ENCODE data around the gene DUSP7.

Gene DUSP7, protein sequence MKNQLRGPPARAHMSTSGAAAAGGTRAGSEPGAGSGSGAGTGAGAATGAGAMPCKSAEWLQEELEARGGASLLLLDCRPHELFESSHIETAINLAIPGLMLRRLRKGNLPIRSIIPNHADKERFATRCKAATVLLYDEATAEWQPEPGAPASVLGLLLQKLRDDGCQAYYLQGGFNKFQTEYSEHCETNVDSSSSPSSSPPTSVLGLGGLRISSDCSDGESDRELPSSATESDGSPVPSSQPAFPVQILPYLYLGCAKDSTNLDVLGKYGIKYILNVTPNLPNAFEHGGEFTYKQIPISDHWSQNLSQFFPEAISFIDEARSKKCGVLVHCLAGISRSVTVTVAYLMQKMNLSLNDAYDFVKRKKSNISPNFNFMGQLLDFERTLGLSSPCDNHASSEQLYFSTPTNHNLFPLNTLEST

DNA sequence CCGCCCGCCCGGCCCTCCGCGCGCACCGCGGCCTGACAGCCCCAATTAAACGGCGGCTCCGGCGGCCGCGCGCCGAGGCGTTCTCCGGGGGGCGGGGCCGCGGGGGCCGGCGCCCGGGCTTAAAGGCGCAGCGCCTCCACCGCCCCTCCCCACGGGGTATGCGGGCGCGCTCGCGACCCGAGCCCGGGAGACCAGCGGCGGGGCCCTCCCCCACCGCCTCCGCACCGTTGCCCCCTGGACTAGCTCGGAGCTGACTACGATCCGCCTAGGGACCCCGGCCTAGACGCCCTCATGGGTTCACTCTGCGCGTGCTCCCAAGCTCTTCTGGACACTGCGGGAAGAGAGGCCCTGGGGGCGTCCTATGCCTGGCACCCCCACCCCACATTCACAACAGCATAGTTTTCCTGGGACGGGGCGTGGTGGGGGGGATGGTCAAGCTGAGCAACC, at the start of gene DUSP7:
DUSP7 (minus strand) TSS at position 51 of the 447 bp plus-strand sequence. CDS start 205 bp downstream, outside the sequence.
- no peak for DNase-seq

DNA sequence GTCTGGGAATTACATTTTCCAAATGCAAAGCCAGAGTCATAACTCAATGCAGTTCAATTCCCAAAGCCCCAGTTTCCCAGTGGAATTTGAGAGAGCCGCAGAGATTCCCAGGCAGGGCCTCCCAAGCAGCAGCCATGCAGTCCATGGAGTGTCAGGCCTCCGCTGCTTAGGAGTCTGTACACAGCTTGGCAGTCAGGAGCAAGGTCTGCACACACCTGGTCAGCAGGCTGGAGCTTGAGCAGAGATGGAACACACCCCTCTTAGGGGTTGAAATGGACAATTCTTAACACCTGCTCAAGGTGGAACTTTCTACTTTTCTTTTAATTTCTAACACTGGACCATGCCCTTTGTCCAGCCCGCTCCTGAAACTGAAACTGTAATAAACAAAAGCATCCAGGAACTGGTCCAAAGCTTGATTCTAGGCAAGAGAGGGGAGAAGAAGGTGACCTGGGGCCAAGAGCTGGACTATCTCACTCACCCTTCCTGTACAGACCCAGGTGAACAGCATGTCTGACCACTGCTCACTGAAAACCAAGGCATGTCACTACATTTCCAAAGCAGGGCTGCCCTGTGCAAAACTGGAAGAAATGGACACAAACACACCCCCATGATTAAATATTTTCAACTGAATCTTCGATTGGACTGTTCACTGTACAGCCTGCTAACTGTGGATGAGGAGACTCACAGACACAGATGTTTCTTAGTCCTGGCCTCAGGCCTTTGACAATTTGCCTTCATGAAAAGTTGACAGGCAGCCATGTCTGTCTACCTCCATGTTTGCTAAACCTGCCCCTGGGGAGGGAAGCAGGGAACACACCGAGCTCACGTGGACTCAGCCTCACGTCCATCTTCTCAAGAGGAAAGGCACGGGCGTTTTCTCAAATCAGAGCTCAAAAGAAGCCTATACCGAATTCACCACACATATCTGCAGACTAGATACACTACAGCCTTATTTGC, 48.6 kb upstream of the DUSP7 start:
- DNase-seq: no peak

DNA sequence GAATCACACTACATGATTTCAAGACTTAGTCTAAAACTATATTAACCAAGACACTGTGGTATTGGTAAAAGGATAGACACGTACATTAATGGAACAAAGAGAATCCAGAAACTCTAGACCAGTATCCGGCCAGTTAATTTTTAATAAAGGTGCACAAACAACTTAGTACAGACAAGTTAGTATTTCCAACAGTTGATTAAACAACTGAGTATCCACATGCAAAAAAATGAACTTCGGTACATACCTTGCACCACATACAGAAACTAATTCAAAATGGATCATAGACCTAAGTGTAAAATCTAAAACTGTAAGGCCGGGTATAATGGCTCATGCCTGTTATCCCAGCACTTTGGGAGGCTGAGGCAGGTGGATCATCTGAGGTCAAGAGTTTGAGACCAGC, 46.6 kb upstream of the DUSP7 start:
- DNase-seq: no peak

DNA sequence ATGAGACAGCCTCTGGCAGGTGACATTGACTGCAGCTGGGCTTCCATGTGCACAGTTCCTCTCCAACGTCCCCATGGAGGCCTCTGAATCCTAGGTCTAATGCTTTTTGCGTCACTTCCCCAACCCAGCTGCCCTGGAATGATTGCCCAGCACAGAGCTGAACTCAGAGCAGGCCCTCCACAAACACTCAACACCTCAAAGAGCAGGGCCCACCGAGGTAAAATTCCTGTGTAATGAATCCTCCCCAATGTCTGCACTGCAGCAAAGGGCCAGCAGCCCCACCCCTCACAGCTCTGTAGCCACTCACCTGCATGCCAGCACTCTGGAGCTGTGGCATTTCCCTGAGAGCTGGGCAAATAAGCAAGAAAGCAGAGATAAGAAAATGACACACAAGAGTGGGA, 42.6 kb upstream of the DUSP7 start:
- no peak for DNase-seq

DNA sequence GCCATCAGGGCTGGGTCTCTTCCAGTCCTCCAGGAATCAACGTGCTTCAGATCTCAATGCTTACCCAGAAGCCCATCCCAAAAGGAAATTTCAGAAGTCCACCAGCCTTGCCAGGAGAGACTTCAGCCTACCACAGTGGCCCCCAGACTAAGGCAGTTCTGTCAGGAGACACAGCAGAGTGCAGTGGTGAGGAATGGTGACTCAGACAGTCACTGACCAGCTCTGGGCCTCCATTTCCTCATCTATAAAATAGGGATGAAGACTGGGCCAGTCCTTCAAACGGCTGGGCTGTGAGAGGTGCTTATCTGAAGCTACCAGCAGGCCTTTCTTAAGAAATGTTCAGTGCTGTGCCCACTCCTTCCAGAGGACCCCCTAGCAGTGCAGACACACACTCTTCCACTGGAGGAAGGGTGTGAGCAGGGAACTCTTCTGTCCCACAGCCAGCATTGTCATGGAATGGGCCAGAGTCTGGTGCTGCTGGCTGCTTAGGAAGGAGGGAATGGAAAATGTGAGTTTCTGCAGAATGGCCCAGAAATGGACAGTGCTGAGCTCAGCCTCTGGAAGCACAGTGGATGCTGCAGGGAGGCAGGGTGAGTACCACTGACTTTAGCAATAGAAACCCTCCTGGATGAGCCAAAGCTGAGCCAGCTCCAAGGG, 41.6 kb upstream of the DUSP7 start:
- no peak for DNase-seq

DNA sequence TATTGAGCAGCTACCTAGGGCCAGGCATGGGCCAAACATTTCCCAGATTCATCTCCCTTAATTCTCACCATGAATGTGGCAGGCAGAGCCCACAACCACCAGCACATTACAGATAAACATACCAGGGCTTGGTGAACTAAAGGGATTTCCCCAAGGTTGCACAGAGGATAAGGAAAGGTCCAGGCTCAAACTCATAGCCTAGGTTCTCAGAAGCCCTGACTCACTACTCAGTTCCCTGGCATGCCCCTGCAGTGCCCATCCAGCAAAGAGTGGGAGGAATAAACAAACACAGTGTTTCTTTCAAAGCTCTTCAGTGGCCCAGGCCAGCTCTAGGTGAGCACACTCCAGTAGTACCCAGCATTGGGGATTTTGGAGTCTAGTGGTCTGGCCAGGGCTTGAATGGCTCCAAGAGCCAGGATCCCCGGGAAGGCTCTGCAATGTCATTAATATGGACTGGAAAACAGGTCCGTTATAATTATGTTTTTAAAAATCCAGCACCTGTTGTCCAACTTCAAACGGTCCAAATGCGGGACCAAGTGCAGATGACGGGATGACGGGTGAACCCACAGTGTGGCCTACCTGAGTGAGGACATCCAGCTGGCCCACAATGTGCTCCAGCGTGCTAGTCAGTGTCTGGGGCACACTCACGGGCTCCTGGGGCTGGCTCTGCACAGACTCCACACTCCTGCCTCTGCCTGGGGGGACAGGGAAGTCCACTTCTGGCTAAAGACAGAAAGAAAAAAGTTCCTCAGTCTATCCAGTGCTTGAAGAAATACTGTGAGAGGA, 39.8 kb upstream of the DUSP7 start:
- DNase-seq: no peak

DNA sequence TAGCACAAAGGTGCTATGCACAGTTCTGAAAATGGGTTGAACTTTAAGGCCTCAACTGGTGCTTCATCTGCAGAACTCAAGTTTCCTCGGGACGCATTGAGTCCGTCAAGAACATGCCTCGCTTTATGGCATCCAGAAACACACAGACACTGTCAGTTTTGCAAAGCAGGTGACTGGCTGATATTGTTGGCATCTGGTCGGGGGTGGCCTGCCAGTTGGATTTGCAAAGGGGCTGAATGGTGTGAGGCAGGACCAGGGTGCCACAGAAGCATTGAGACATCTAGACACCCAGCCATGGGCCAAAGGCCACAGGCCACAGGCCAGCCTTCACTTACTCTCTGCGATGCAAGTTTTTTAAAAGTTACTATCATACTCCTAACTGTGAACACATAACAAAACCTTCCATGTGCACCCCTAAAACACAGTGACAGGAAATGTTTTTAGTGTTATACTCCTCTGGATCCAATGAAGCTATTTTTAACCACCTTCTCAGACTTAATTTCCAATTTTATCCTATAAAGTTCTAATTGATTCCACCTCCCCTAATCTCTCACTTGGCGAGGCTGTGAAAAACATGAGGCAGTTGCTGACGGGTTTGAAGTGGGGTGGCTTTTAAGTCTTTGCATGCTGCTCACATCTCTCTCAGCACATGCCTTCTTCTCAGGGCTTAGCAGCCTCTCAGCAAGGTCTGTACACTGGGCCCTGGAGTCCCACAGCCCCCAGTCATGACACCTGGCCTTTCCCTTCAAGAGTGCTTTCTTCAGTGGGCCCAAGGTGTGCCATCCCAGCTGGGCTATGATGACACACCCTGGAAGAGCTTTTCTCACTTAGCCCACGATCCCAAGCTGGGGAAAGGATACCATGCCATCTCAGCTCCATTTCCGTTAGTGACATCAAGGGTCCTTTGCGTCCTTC, 38.5 kb upstream of the DUSP7 start:
- no peak for DNase-seq

DNA sequence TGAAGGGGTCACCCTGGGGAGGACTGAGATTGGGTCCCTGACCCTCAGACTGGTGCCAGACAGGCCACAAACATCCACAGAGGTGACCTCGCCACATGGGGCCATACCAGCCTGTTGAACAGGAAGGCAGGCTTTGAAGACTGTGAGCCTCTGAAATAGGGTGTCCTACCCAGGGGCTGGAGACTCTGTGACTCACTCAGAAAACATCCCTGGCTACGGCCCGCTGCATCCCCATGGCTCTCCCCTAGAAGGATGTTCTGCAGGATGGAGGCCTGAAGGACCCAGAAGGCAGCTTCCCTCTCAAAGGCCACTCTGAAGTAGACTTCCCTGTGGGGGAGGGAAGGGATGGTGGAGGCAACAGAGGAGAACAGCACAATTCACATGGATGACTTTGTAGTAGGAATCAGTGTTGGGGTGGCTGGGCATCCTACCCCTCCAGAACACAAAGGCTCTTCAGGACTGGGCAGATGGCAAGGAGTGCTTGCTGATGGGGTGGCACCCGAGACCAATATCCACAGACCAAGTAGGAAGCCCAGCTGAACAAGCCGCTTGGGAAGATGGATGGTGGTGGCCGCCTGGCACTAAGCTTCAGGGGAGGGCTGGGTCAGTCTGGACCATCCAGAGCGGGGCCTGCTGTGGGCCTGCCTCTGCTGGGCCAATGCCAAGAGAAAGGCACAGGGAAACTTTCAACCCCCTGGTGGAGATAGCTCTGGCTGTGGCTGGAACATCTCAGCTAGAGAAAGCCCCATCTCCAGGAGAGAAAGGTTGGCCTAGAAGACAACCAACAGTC, 37.6 kb upstream of the DUSP7 start:
- DNase-seq: no peak

DNA sequence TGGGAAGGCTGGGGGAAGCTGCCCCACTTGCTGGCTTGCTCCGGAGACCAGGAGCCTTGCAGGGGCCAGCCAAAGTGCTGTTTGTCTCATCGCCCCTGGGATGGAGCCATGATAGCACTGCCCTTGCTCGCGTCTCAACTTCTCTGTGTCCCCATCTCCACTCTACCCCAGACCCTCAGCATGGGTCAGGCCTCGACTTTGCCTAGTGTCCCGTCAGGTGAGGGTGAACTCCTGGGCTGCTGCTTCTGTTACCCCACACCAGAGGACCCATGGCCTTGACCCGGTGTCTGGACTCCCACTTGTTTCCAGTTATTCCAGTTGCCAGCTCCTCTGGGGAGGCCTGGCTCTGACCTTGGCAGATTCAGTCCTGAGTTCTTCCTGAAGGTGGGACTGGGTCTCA, 36.5 kb upstream of the DUSP7 start:
- DNase-seq: no peak

DNA sequence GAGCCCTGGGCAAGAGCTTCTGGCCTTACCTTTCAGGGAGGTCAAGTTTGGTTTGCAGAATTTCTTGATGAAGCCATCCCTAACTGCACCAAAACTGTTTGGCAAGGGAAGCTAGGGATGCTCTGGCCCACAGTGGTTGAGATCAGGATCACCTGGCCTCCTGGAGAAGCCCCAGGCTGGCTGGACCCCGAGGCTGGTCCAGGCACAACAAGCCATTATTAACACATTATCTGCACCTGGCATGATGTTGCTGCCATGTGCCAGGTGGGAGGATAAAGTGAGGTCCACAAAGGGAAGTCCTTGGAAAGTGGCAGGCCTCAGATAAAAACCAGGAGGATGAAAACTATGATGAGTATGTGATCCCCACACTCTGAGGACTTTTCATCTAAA, 35.9 kb upstream of the DUSP7 start:
- no peak for DNase-seq

DNA sequence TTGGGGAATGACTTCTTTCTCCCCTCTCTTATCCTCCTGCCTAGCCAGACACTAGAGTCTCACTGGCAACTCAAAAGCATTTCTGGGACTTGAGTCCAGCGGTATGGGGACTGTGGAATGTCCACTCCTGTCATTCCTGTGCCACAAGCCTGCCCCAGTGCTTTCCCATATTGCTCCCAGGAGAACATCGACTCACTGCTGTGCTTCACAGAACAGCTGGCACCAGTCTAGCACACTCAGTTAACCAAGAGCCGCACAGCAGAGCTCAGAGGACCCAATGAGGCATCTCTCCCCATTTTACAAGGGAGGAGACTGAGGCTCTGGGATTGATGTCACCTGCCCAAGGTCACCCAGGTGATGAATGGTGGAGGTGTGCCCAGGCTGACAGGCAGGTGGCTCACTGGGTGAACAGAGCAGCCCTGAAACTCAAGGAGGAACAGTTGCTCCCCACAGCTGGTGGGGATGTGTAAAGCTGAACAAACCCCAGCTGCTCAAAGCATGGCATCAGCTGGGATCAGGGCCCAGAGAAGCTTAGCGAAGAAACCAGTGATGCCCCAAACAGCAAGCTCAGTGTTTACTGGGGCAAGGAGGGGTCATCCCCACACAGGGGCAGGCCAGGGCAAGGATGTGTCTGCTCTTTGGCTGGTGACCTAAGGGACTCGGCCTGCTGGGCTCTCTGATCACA, 35.4 kb upstream of the DUSP7 start:
- no peak for DNase-seq

DNA sequence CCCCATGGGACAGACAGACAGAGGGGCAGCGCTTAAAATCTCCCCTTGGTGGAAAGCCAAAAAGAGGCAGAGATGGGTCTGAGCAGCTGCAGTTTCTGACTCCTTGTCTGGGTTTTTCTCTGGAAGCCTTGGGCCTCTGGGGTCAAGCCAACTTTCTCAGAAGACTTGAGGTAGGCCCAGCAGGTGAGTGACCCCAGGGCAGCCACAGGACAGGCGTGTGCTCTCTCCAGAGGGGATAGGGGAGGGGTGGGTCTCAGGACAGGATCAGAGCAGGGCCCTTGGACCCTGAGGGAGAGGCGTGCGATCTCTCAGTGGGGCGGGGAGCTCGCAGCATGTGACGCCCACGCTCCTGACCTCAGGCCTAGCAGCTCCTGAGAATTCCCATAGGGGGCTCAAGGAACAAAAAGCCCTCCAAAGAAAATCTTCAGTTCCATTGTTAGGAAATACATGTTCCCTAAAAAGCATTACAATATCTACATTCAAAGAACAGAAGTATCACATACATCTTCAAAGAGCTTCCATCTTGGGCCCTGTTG, 34.6 kb upstream of the DUSP7 start:
- no peak for DNase-seq

DNA sequence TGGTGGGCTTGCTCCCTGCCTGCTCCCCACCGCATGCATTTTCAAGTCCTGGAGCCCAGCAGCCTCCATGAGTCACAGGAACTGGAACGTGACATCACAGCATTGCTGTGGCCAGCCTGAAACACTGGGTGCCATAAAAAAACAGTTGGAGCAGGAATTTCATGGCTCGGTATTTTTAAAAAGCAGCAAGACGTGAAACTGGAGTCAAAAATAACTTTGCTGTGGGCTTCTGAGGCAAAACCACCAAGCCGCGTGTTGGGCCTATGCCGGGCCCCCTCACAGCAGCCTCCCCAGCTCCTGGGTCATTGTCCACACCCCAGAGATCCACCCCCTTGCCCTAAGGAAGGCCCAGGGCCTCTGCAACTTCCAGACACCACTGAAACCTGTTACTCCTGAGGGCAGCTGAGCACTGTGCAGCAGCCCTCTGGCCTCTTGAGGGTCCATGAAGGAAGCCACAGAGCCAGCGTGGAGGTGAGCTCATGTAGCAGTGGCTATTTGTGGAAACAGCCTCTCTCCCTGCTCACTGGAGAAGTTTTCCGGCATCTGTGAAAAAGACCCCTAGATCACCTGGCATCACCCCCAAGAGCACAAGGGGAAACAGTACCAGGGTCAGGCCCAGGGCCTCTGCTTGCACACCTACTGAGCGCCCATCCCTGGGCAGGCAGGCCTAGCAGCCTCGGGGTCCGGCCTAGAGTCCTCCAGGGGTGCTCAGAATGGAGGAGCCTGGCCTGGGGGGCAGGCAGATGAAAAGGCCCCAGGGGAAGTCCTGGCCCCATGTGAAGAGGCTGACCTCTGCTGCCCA, 34.0 kb upstream of the DUSP7 start:
- DNase-seq: no peak

DNA sequence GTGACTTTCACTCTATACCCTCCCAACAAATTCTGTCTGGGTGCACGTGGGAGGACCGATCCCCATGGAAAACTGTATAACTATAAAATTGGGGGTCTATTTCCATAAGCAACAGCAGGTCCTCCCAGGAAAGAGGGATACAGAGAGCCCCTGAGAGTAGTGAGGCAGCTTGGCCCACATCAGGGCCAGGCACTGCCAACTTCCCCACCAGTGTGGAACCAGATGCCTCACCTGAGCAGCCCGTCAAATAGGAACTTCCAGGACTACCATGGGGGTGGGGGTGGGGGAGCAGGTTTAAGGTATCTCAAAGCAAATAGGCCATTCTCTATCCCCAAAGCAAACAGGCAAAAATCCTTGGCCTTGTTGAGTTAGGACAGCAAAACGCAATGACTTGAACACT, 33.3 kb upstream of the DUSP7 start:
- no peak for DNase-seq

DNA sequence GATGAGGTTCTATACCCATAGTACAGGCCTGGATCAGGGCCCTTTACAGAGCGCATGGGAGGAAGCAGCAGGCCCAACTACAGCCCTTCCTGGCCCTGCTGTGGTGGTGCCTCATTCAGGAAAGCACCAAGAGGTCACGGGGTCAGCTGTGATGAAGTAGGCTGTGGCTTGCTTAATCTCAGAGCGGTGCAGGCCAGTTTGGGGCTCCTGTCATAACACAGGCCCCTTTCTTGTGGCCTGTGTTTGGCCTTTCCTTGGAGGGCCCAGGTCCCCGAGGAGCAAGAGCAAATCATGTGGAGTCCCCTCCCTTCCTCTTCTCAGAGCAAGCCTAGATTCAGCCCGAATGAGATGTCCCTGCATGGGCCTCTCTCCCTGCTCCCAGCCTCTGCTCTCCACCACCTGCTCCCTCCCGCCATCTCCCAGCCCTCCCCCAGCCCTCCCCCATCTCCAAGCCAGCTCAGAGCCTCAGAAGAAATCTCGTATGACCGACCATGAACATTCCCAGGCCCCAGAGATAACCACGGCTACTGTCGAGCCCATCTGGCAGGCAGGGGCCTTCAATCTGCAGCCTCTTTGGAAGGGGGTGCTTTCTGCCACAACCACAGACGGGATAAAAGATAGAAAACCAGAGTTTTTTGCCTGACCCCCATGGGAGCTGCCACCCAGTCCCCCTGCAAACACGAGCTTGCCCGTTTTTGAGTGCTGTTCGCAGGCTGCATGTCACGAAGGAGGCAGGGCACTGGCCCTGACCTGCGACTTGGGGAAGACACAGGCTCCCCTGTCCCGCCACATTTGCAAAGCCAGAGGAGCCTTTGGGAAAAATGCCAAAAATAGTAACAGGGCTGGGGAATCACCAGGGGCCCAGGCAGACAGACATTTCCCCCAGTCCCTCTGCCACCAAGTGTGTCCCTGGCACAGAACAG, 32.3 kb upstream of the DUSP7 start:
- no peak for DNase-seq

DNA sequence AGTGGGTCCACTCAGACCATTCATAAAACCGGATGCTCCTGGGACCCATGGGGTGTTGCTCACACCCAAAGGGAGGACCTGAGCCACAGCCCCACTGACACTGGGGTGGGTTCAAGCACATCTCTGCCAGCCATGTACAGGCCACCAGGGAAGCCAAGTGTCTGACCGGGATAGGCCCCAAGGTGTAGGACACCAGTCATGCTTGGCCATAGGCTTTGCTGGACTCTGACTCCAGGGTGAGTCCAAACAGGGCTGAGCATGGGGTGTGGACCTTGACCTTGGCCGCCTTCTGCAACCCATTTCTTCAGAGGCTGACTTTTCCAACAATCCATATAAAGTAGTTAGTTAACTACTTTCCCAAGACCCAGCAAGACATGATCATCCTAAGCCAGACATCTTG, 31.4 kb upstream of the DUSP7 start:
- DNase-seq: no peak

DNA sequence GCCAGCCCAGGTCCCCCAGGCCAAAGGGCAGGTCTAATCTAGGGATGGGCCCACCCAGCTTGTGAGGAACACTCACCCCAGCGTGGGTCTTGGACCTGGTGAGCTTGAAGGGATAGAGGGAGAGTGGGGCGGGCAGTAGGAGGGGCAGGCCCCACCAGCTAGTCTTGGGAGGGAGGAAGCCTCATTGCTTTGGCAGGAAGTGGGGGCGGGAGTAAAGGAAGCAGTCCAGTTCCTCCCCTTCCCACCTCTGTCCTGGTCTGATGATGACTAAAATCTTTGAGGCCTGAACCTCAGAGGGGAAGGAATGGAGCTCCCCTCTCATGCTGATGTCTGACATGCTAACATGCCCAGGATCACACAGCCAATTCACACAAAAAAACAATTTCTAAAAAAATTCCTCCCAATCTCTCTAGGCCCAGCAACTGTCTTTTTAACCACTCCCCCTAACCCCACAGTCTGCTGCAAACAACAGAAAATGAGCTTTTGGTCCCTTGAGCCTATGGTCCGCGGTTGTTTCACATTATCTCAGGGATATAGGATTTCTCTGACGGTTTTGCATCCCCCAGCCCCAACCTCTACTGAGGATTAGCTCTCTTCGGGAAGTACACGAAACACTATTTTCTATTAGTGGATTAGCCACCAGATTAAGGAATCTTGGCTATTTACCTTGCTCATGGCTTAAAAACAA, 30.7 kb upstream of the DUSP7 start:
- DNase-seq: no peak
